ENCODE results near the gene CERS6. TPM values are rescaled to one million over a fixed set of nuclear protein-coding genes. Genes with fewer than 3 reads are reported as not detected.
"Not testable (repeated sequence)": the region's sequence is repeated elsewhere in the genome, so short reads cannot be mapped to it uniquely, and the experiment has no call there.

The CERS6 gene
- total RNA-seq, 4 donors from 2014 or later = 42.3 to 62.1 (median 50.6) TPM

DNA sequence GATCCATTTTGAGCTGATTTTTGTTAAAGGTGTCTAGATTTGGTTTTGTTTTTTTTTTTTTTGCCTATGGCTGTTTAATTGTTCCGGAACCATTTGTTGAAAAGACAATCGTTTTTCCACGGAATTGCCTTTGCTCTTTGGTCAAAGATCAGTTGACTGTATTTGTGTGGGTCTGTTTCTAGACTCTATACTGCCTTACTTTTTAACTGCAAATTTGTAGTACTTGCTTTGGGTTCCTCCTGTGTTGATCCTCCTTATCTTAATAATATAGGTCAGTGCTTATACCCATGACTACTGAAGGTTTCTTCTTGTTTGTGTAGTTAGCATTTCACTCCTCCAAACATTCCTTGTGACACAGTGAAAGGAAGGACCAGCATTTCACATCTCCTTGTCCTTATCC is 30.4 kb downstream of the CERS6 start:
- Histone ChIP-seq H3K9me3 (no peaks in the 10 kb centered on the region), H3K4me1 (peaks cover 6 to 48% (median 28%) of the 10 kb centered on the region in 4 donors), H3K27me3 (no peaks in the 10 kb centered on the region), H3K4me3 (no peak overlapping the region), H3K36me3 (no peaks in the 10 kb centered on the region), H3K27ac (peak overlapping the region in 2 of 4 donors; percentile 7 to 8)
- 59 to 71% methylated on average over 3 of the region's 3 CpGs for WGBS, 2 donors (ENCODE audit: low coverage in 1 of 2)
- no peak for TF ChIP-seq POLR2A (IDR thresholded peaks at IDR 0.05)
- TF ChIP-seq, protein P1, sequence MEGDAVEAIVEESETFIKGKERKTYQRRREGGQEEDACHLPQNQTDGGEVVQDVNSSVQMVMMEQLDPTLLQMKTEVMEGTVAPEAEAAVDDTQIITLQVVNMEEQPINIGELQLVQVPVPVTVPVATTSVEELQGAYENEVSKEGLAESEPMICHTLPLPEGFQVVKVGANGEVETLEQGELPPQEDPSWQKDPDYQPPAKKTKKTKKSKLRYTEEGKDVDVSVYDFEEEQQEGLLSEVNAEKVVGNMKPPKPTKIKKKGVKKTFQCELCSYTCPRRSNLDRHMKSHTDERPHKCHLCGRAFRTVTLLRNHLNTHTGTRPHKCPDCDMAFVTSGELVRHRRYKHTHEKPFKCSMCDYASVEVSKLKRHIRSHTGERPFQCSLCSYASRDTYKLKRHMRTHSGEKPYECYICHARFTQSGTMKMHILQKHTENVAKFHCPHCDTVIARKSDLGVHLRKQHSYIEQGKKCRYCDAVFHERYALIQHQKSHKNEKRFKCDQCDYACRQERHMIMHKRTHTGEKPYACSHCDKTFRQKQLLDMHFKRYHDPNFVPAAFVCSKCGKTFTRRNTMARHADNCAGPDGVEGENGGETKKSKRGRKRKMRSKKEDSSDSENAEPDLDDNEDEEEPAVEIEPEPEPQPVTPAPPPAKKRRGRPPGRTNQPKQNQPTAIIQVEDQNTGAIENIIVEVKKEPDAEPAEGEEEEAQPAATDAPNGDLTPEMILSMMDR (IDR thresholded peaks at IDR 0.05) = no peak
- TF ChIP-seq POLR2AphosphoS5 (IDR thresholded peaks at IDR 0.05) = no peak
- TF ChIP-seq EP300 (IDR thresholded peaks at IDR 0.05; ENCODE audit: low read depth) = no peak
- intact Hi-C loops (cut with DNase I; ENCODE audit: low total_unique reads) = no loop called here
- no peak for DNase-seq
- in situ Hi-C loops (cut with MboI; ENCODE audit: low pct_ligation_motif_present in 1 of 4, low pct_unique_long_range_greater_than_20kb in 1 of 4, low sequenced_read_pairs in 3 of 4) = no loop called here

DNA sequence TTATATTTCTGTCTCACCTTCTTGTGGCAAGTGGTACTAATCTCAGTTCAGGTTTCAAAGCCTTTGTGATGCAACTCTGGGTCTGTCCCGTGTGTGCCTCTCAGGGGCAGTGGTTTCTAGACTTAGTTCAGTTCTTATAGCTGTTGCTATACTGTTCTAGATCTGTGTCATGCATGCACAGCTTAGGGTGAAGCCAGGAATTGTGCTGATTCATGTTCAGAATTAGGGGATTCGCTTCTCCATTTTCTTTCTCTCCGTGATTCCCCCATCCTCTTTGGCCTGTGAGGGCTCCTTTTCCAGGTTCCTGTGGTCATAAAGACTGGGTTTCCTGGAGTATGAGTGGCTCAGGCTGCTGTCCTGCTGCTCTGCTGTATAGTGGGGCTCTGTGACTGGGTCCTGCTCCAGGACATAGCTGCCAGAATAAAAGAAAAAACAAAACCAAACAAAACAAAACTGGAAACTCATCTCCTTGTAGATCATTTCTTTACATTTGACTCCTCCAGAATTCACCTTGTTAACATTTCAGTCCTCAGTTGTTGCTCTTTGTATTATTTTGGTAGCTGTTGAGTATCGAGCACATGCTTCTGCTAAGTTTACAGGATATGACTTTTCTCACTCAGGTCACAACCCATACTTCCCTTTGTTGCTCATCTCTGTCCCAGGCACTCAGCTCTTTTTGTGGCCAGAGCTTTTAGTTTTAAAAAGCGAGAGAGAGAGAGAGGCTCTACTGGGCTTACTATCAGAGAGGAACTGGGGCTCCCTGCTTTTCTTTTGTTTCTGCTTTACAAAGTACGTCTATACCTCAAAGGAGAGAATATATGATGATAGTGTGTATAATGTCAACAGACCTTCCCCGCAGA is 34.2 kb downstream of the CERS6 start:
- no peak for TF ChIP-seq POLR2AphosphoS5 (IDR thresholded peaks at IDR 0.05)
- TF ChIP-seq POLR2A (IDR thresholded peaks at IDR 0.05) = no peak
- TF ChIP-seq EP300 (IDR thresholded peaks at IDR 0.05; ENCODE audit: low read depth) = no peak
- TF ChIP-seq, protein P1 (IDR thresholded peaks at IDR 0.05) = no peak
- whole genome bisulfite sequencing, 2 donors (ENCODE audit: low coverage in 1 of 2) = 34 to 38% methylated on average over 4 to 7 of the region's 7 CpGs
- intact Hi-C loops (cut with DNase I; ENCODE audit: low total_unique reads) (no loop called here), in situ Hi-C loops (cut with MboI; ENCODE audit: low pct_ligation_motif_present in 1 of 4, low pct_unique_long_range_greater_than_20kb in 1 of 4, low sequenced_read_pairs in 3 of 4) (no loop called here)
- peak overlapping the region; percentile 42 to 74 (median 56) for H3K27ac ChIP-seq
- peaks cover 0 to 52% (median 37%) of the 10 kb centered on the region in 4 donors for H3K4me1 ChIP-seq
- no peaks in the 10 kb centered on the region for H3K9me3 ChIP-seq
- H3K36me3 ChIP-seq = no peaks in the 10 kb centered on the region
- no peaks in the 10 kb centered on the region for H3K27me3 ChIP-seq
- no peak for DNase-seq
- H3K4me3 ChIP-seq = peak overlapping the region in 1 of 4 donors; percentile 11

DNA sequence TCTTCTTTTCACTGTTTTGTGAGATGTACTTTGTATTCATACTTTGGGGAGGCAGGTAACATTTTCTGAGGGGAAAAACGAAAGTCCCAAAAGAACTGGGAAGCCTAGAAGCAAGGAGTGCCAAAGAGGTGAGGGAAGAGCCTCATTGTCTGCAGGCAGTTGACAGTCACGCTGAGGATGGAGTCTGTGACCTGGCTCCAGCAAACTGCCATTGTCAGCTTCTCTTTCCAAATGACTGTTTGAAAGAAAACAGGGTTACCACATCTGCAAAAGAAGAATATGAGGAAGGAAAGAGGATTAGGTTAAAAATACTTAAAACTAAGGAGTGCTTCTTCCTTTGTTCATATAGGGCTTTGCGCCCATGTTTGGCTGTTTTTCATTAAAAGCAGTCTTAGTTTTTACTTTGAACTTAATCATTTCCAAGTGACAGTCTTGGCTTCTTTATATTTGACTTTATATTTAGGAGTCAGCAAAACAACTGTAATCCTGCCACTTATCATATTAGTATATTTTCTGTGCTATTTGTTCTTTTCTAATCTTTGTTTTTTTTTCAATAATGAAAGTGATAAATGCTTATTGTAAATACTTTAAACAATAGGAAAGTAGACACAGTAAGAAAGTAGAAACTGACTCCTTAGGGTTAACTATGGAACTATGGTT is 35.0 kb downstream of the CERS6 start:
- H3K27me3 ChIP-seq = no peaks in the 10 kb centered on the region
- H3K27ac ChIP-seq = peak overlapping the region; percentile 42 to 74 (median 56)
- H3K4me1 ChIP-seq = peaks cover 0 to 51% (median 36%) of the 10 kb centered on the region in 4 donors
- no peak for DNase-seq
- peak overlapping the region in 1 of 4 donors; percentile 11 for H3K4me3 ChIP-seq
- H3K9me3 ChIP-seq = no peaks in the 10 kb centered on the region
- TF ChIP-seq, protein P1 (IDR thresholded peaks at IDR 0.05) = no peak
- TF ChIP-seq POLR2AphosphoS5 (IDR thresholded peaks at IDR 0.05) = no peak
- 42 to 44% methylated on average over 3 of the region's 3 CpGs for WGBS, 2 donors (ENCODE audit: low coverage in 1 of 2)
- in situ Hi-C loops (cut with MboI; ENCODE audit: low pct_ligation_motif_present in 1 of 4, low pct_unique_long_range_greater_than_20kb in 1 of 4, low sequenced_read_pairs in 3 of 4) (no loop called here), intact Hi-C loops (cut with DNase I; ENCODE audit: low total_unique reads) (no loop called here)
- no peaks in the 10 kb centered on the region for H3K36me3 ChIP-seq

DNA sequence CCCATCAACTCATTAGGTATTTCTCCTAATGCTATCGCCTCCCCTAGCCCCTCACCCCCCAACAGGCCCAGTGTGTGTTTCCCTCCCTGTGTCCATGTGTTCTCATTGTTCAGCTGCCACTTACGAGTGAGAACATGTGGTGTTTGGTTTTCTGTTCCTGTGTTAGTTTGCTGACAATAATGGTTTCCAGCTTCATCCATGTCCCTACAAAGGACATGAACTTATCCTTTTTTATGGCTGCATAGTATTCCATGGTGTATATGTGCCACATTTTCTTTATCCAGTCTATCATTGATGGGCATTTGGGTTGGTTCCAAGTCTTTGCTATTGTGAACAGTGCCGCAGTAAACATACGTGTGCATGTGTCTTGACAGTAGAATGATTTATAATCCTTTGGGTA is 35.7 kb downstream of the CERS6 start:
- H3K4me1 ChIP-seq = peaks cover 0 to 48% (median 35%) of the 10 kb centered on the region in 4 donors
- intact Hi-C loops (cut with DNase I; ENCODE audit: low total_unique reads); in situ Hi-C loops (cut with MboI; ENCODE audit: low pct_ligation_motif_present in 1 of 4, low pct_unique_long_range_greater_than_20kb in 1 of 4, low sequenced_read_pairs in 3 of 4); H3K9me3 ChIP-seq; H3K27me3 ChIP-seq; H3K36me3 ChIP-seq; H3K4me3 ChIP-seq; DNase-seq: not testable (repeated sequence)
- H3K27ac ChIP-seq = peak overlapping the region in 2 of 4 donors; percentile 51 to 74
- 86 to 96% methylated on average over 4 of the region's 4 CpGs for WGBS, 2 donors (ENCODE audit: low coverage in 1 of 2)

All from transverse colon (tissue), 4 donors.